ENCODE data around the gene SLC1A2. TPM values are rescaled to one million over a fixed set of nuclear protein-coding genes. Genes with fewer than 3 reads are reported as not detected.

Gene SLC1A2
- total RNA-seq, 2 experiments from 2014 or later: not detected

- intact Hi-C loops (cut with micrococcal nuclease): no loop called here
- H3K36me3 Mint-ChIP-seq (ENCODE audit: low read depth): no peaks in the 10 kb centered on the region
- ATAC-seq: peak; percentile 94
- H3K27ac Mint-ChIP-seq: peak overlapping the region; percentile 20
- no peak overlapping the region for H3K4me3 Mint-ChIP-seq
- ChIA-PET POLR2A (interaction anchor here (0.8 to 2.1 kb wide), 3 partner anchors 11 to 191 kb away, joined by 3 to 8 read pairs (median 4); no protein-coding TSS in a partner anchor), CTCF (interaction anchor here (1.0 to 1.9 kb wide), 2 partner anchors 30 to 54 kb away, joined by 3 to 5 read pairs; no protein-coding TSS in a partner anchor)
- no peak for TF ChIP-seq CTCF (IDR thresholded peaks at IDR 0.05)
- H3K4me1 Mint-ChIP-seq (ENCODE audit: low read depth): peaks cover 22% of the 10 kb centered on the region
- no peaks in the 10 kb centered on the region for H3K27me3 Mint-ChIP-seq
- H3K9me3 Mint-ChIP-seq: no peaks in the 10 kb centered on the region
- DNase-seq: peak; percentile 40
These were observed 82.0 kb downstream of the SLC1A2 start for GRCh38 chr11:35337136-35337913.

- no peaks in the 10 kb centered on the region for H3K27me3 Mint-ChIP-seq
- H3K4me1 Mint-ChIP-seq (ENCODE audit: low read depth): peaks cover 24% of the 10 kb centered on the region
- H3K36me3 Mint-ChIP-seq (ENCODE audit: low read depth): no peaks in the 10 kb centered on the region
- no peak for TF ChIP-seq CTCF (IDR thresholded peaks at IDR 0.05)
- intact Hi-C loops (cut with micrococcal nuclease): no loop called here
- peak overlapping the region; percentile 20 for H3K27ac Mint-ChIP-seq
- H3K4me3 Mint-ChIP-seq: no peak overlapping the region
- POLR2A ChIA-PET: interaction anchor here (0.7 to 2.1 kb wide), 4 partner anchors 10 to 191 kb away, joined by 3 to 8 read pairs (median 4); no protein-coding TSS in a partner anchor
- ATAC-seq (no peak), DNase-seq (no peak)
- CTCF ChIA-PET: interaction anchor here (1.9 kb wide), 1 partner anchor 55 kb away, joined by 5 read pairs; no protein-coding TSS in a partner anchor
- H3K9me3 Mint-ChIP-seq: peaks cover 1% of the 10 kb centered on the region
These were observed 82.6 kb downstream of the SLC1A2 start for GRCh38 chr11:35336726-35337125.

GRCh38 chr11:35335226-35335625, 84.1 kb downstream of the SLC1A2 start:
- ChIA-PET POLR2A (interaction anchor here (0.6 kb wide), 1 partner anchor 206 kb away, joined by 3 read pairs; no protein-coding TSS in a partner anchor), CTCF (interaction anchor here (0.9 to 1.6 kb wide), 3 partner anchors 8 to 69 kb away, joined by 3 to 4 read pairs (median 3); no protein-coding TSS in a partner anchor)
- Mint-ChIP-seq H3K4me3 (no peak overlapping the region), H3K9me3 (peaks cover 4% of the 10 kb centered on the region), H3K36me3 (ENCODE audit: low read depth) (no peaks in the 10 kb centered on the region), H3K27ac (no peak overlapping the region), H3K4me1 (ENCODE audit: low read depth) (peaks cover 38% of the 10 kb centered on the region), H3K27me3 (no peaks in the 10 kb centered on the region)
- no peak for TF ChIP-seq CTCF (IDR thresholded peaks at IDR 0.05)
- DNase-seq: no peak
- intact Hi-C loops (cut with micrococcal nuclease): no loop called here
- ATAC-seq: no peak

GRCh38 chr11:35334385-35335090, 84.8 kb downstream of the SLC1A2 start:
- Mint-ChIP-seq H3K36me3 (ENCODE audit: low read depth) (no peaks in the 10 kb centered on the region), H3K4me1 (ENCODE audit: low read depth) (peaks cover 45% of the 10 kb centered on the region), H3K27me3 (no peaks in the 10 kb centered on the region), H3K9me3 (peaks cover 4% of the 10 kb centered on the region), H3K27ac (no peak overlapping the region), H3K4me3 (no peak overlapping the region)
- ChIA-PET POLR2A (interaction anchor here (0.6 kb wide), 1 partner anchor 206 kb away, joined by 3 read pairs; no protein-coding TSS in a partner anchor), CTCF (interaction anchor here (0.6 to 1.6 kb wide), 3 partner anchors 18 to 155 kb away, joined by 3 read pairs; no protein-coding TSS in a partner anchor)
- DNase-seq (peak; percentile 17), ATAC-seq (no peak)
- TF ChIP-seq CTCF (IDR thresholded peaks at IDR 0.05): no peak
- intact Hi-C loops (cut with micrococcal nuclease): no loop called here
